Endothelial cell of umbilical vein (primary cell): ENCODE measurements around the gene ARHGAP10.

Source experiments
- CTCF ChIP-seq, 2 donors: IDR thresholded peaks; 1 replicate in 1 of 2; 2 replicates in 1 of 2; pipeline ENCODE4 v1.5.1; 2011; ENCODE audit warnings: low read length in 2 of 2, mild to moderate bottlenecking in 2 of 2, moderate library complexity in 2 of 2, control low read depth in 1 of 2, inconsistent platforms in 1 of 2, low read depth in 1 of 2; ENCODE audit not compliant: insufficient read depth in 1 of 2; ENCODE audit errors: extremely low read depth in 1 of 2
- EZH2 ChIP-seq: IDR thresholded peaks from 2 replicates; pipeline ENCODE4 v1.6.1; 2012; ENCODE audit warnings: borderline replicate concordance, low read depth, mild to moderate bottlenecking, moderate library complexity, low read length, inconsistent platforms; ENCODE audit not compliant: severe bottlenecking
- FOS ChIP-seq: IDR thresholded peaks from 2 replicates; pipeline ENCODE4 v1.6.1; 2011; ENCODE audit warnings: mild to moderate bottlenecking, low read length, moderate library complexity, borderline replicate concordance; ENCODE audit not compliant: insufficient read depth
- GATA2 ChIP-seq: IDR thresholded peaks from 2 replicates; pipeline ENCODE4 v1.7.0; 2011; ENCODE audit warnings: low read depth, mild to moderate bottlenecking, moderate library complexity, mixed read lengths, low read length; ENCODE audit not compliant: insufficient read length, insufficient read depth
- JUN ChIP-seq: IDR thresholded peaks from 2 replicates; pipeline ENCODE4 v1.6.1; 2011; ENCODE audit warnings: borderline replicate concordance, low read depth; ENCODE audit not compliant: insufficient read length, insufficient read depth
- MAX ChIP-seq: IDR thresholded peaks from 2 replicates; pipeline ENCODE4 v1.6.1; 2011; ENCODE audit not compliant: insufficient read depth, insufficient read length
- MYC ChIP-seq: IDR thresholded peaks from one replicate; pipeline ENCODE4 v1.6.1; 2011; ENCODE audit warnings: mild to moderate bottlenecking, low read depth, low read length
- POLR2AphosphoS5 ChIP-seq: IDR thresholded peaks from 2 replicates; pipeline ENCODE4 v1.6.1; 2012; ENCODE audit warnings: low read depth, mild to moderate bottlenecking, control low read depth, low read length, moderate library complexity; ENCODE audit not compliant: insufficient read depth

DNA sequence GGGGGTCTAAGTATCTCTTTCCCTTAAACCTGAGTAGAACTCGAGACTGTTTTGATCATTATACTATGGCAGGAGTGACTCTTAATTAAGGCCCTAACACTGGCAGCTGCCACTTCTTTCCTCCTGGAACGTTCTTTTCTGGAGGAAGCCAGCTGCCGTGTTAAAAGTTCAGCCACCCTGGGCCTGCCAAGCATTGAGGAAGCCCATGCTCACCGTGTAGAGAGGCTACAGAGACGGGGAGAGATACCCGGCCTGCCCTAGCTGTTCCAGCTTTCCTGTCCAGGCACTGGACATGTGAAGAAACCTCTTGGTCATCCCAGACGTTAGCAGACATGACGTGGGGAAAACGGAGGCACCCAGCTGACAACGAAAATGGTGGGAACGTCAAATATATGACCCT, 274.1 kb downstream of the ARHGAP10 start:
- TF ChIP-seq CTCF (IDR thresholded peaks at IDR 0.05; ENCODE audit: extremely low read depth in 1 of 2, insufficient read depth in 1 of 2, low read depth in 1 of 2, low read length in 2 of 2) (no peak), POLR2AphosphoS5 (no peak), JUN (no peak), MAX (no peak), EZH2 (no peak), GATA2 (no peak), MYC (no peak), FOS (no peak)
